ENCODE measurements around the gene CERKL.

Gene CERKL

GRCh38 chr2:181578829-181579228, 78.1 kb downstream of the CERKL start:
- no peak overlapping the region for H3K4me2 ChIP-seq (ENCODE audit: low read length)
- no peaks in the 10 kb centered on the region for H3K9me2 ChIP-seq (replicated peaks; ENCODE audit: control insufficient read depth, low read length)
- H3K4me3 ChIP-seq (ENCODE audit: low read length): no peak overlapping the region
- H3K27me3 ChIP-seq (ENCODE audit: control insufficient read depth, low read length): no peaks in the 10 kb centered on the region
- no peak overlapping the region for H3K27ac ChIP-seq (ENCODE audit: low read depth, low read length)
- no peaks in the 10 kb centered on the region for H4K20me1 ChIP-seq (ENCODE audit: control insufficient read depth, insufficient read depth, low read depth, low read length)
- H3K79me2 ChIP-seq (ENCODE audit: control insufficient read depth, low read length): no peaks in the 10 kb centered on the region
- H3K9me3 ChIP-seq (ENCODE audit: control insufficient read depth, insufficient read depth, low read length): no peaks in the 10 kb centered on the region
- no peaks in the 10 kb centered on the region for H3F3A ChIP-seq (ENCODE audit: control insufficient read depth, insufficient read depth)
- no peak for TF ChIP-seq EZH2phosphoT487 (IDR thresholded peaks at IDR 0.05; ENCODE audit: borderline replicate concordance, low read length)
- TF ChIP-seq, protein P1, sequence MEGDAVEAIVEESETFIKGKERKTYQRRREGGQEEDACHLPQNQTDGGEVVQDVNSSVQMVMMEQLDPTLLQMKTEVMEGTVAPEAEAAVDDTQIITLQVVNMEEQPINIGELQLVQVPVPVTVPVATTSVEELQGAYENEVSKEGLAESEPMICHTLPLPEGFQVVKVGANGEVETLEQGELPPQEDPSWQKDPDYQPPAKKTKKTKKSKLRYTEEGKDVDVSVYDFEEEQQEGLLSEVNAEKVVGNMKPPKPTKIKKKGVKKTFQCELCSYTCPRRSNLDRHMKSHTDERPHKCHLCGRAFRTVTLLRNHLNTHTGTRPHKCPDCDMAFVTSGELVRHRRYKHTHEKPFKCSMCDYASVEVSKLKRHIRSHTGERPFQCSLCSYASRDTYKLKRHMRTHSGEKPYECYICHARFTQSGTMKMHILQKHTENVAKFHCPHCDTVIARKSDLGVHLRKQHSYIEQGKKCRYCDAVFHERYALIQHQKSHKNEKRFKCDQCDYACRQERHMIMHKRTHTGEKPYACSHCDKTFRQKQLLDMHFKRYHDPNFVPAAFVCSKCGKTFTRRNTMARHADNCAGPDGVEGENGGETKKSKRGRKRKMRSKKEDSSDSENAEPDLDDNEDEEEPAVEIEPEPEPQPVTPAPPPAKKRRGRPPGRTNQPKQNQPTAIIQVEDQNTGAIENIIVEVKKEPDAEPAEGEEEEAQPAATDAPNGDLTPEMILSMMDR (IDR thresholded peaks at IDR 0.05; ENCODE audit: low read depth, low read length, poor library complexity, severe bottlenecking): no peak
- H3K4me1 ChIP-seq (ENCODE audit: control insufficient read depth, low read length): no peaks in the 10 kb centered on the region
- H3K36me3 ChIP-seq (ENCODE audit: control insufficient read depth, low read length): no peaks in the 10 kb centered on the region

- no peaks in the 10 kb centered on the region for H3K9me2 ChIP-seq (replicated peaks; ENCODE audit: control insufficient read depth, low read length)
- no peak for TF ChIP-seq EZH2phosphoT487 (IDR thresholded peaks at IDR 0.05; ENCODE audit: borderline replicate concordance, low read length)
- TF ChIP-seq, protein P1 (IDR thresholded peaks at IDR 0.05; ENCODE audit: low read depth, low read length, poor library complexity, severe bottlenecking): no peak
- H3K27me3 ChIP-seq (ENCODE audit: control insufficient read depth, low read length): no peaks in the 10 kb centered on the region
- H3K36me3 ChIP-seq (ENCODE audit: control insufficient read depth, low read length): no peaks in the 10 kb centered on the region
- no peaks in the 10 kb centered on the region for H3K9me3 ChIP-seq (ENCODE audit: control insufficient read depth, insufficient read depth, low read length)
- H3K27ac ChIP-seq (ENCODE audit: low read depth, low read length): no peak overlapping the region
- H3F3A ChIP-seq (ENCODE audit: control insufficient read depth, insufficient read depth): no peaks in the 10 kb centered on the region
- no peaks in the 10 kb centered on the region for H4K20me1 ChIP-seq (ENCODE audit: control insufficient read depth, insufficient read depth, low read depth, low read length)
- H3K79me2 ChIP-seq (ENCODE audit: control insufficient read depth, low read length): no peaks in the 10 kb centered on the region
- H3K4me3 ChIP-seq (ENCODE audit: low read length): no peak overlapping the region
- no peaks in the 10 kb centered on the region for H3K4me1 ChIP-seq (ENCODE audit: control insufficient read depth, low read length)
- H3K4me2 ChIP-seq (ENCODE audit: low read length): no peak overlapping the region
Observed at GRCh38 chr2:181576431-181576830, 80.5 kb downstream of the CERKL start.

- no peaks in the 10 kb centered on the region for H3K4me1 ChIP-seq (ENCODE audit: control insufficient read depth, low read length)
- no peak overlapping the region for H3K4me2 ChIP-seq (ENCODE audit: low read length)
- H3K4me3 ChIP-seq (ENCODE audit: low read length): no peak overlapping the region
- no peaks in the 10 kb centered on the region for H3F3A ChIP-seq (ENCODE audit: control insufficient read depth, insufficient read depth)
- TF ChIP-seq, protein P1 (IDR thresholded peaks at IDR 0.05; ENCODE audit: low read depth, low read length, poor library complexity, severe bottlenecking): no peak
- no peak for TF ChIP-seq EZH2phosphoT487 (IDR thresholded peaks at IDR 0.05; ENCODE audit: borderline replicate concordance, low read length)
- H3K9me2 ChIP-seq (replicated peaks; ENCODE audit: control insufficient read depth, low read length): no peaks in the 10 kb centered on the region
- no peaks in the 10 kb centered on the region for H4K20me1 ChIP-seq (ENCODE audit: control insufficient read depth, insufficient read depth, low read depth, low read length)
- H3K79me2 ChIP-seq (ENCODE audit: control insufficient read depth, low read length): no peaks in the 10 kb centered on the region
- H3K9me3 ChIP-seq (ENCODE audit: control insufficient read depth, insufficient read depth, low read length): no peaks in the 10 kb centered on the region
- H3K27ac ChIP-seq (ENCODE audit: low read depth, low read length): no peak overlapping the region
- H3K27me3 ChIP-seq (ENCODE audit: control insufficient read depth, low read length): no peaks in the 10 kb centered on the region
- H3K36me3 ChIP-seq (ENCODE audit: control insufficient read depth, low read length): no peaks in the 10 kb centered on the region
Observed at GRCh38 chr2:181575650-181576025, 81.3 kb downstream of the CERKL start.
